AG09309 (cell line): ENCODE results near the gene HES6.
A peak's percentile ranks its signal among the peaks of the same experiment; 100 is the strongest.

Source experiments
- DNase-seq: peaks from one replicate; pipeline ENCODE4 v3.0.0-alpha.2; 2010; ENCODE audit warnings: low read depth
- H3K4me3 ChIP-seq: 2 replicates; pipeline ENCODE4 v1.5.1; 2011; ENCODE audit warnings: mild to moderate bottlenecking, low read depth, low read length, moderate library complexity; ENCODE audit not compliant: control insufficient read depth
- CTCF ChIP-seq: IDR thresholded peaks from 2 replicates; pipeline ENCODE4 v1.5.1; 2011; ENCODE audit warnings: mild to moderate bottlenecking, low read depth, low read length, inconsistent platforms; ENCODE audit not compliant: insufficient read depth, control insufficient read depth; ENCODE audit errors: missing control alignments

The HES6 gene

DNA sequence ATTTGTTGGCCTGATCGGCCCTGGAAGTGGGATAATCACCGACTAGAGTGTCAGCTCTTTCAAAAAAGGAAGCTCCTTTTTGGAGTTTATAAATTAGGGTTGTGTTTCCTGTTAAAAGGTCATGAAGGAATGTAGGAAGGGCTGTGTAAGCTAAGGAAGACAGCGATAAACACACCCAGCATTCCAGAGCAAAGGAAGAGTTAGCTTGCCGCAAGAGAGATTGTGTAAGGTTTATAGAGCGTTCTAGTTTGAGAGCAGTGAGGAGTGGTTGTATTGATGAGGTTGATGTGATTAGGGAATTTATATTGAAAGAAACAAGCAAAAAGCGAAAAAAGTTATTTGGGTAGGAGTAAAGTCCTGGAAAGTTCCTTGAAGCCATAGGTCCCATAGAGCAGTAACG is 32.8 kb downstream of the HES6 start:
- DNase-seq: no peak
- no peak overlapping the region for H3K4me3 ChIP-seq
- no peak for TF ChIP-seq CTCF

DNA sequence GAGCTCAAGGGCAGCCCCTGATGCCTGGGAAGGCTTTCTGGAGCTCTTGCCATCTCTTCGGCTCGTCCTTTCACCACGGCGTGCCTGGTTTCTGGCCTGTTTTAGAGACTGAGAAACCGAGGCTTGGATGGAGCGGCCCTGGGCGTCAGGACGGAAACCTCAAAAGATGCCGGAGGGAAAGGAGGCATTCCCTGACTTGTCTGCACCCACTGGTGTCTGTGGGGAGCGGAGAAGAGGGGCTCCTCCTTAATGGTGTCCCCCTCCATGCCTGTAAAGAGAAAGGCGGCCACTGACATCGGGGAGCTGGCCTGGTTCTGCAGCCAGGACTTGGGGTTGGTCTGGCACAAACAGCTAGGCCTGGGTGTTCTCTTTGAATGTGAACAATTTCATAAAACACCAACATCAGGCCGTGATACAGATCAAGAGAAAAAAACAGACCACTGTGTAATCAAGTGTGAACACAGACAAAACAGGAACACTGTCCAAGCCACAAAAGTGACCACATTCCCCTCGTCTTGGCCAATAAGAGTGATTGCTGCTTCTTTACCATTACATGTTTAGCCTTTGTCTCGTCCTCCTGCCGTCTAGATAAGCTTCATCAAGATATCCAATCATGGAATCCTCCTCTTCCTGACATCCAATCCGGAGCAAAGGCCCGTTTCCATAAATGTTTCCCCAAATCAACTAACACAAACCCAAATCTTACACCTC is 35.7 kb downstream of the HES6 start:
- no peak for DNase-seq
- H3K4me3 ChIP-seq: peak overlapping the region; percentile 17
- TF ChIP-seq CTCF: no peak

DNA sequence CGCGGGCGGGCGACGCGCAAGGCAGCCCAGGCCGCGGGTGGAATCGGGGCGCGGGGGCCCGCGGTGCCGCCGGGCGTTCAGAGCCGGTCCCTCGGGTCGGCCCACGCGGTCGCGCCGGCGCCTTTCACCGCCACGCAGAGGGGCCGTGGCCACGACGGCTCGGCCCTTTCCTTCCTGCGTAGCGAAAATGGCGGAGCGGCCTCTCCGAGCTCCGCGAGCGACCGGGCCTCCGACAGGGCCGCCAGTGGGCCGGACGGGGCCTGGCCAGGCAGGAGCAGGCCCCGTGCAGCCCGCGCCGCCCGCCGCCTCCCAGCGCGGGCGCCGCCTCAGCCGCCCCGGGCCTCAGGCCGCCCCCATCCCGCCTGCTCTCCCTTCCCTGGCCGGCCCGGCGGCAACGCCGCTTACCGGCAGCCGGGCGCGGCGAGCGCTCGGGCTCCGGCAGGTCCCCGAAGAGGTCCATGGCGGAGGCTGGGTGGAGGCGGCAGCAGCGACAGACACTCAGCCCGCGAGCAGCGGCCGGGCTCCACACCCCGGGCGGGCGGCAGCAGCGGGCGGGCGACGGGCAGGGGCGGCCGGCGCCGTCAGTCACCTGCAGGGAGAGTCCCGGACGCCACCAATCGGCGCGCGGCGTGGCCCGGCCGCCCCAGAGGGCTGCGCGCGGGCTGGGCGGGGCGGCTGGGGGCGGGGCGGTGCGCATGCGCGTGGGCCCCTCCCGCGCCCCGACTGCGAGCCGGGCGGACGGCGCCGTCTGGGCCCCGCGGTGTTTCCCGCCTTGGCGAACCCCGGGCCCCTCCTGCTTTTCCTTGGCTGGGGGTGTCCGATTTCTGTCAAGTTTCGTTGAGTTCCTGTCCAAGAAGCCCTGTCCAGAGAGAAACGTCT is 36.5 kb downstream of the HES6 start, which contains the start of gene ILKAP:
Gene ILKAP (minus strand): TSS at position 602 of the 879 bp plus-strand sequence. CDS start 142 bp downstream, at position 460.
- DNase-seq: peak; percentile 23
- no peak for TF ChIP-seq CTCF
- H3K4me3 ChIP-seq: peak within 1 kb of the TSS; percentile 74

DNA sequence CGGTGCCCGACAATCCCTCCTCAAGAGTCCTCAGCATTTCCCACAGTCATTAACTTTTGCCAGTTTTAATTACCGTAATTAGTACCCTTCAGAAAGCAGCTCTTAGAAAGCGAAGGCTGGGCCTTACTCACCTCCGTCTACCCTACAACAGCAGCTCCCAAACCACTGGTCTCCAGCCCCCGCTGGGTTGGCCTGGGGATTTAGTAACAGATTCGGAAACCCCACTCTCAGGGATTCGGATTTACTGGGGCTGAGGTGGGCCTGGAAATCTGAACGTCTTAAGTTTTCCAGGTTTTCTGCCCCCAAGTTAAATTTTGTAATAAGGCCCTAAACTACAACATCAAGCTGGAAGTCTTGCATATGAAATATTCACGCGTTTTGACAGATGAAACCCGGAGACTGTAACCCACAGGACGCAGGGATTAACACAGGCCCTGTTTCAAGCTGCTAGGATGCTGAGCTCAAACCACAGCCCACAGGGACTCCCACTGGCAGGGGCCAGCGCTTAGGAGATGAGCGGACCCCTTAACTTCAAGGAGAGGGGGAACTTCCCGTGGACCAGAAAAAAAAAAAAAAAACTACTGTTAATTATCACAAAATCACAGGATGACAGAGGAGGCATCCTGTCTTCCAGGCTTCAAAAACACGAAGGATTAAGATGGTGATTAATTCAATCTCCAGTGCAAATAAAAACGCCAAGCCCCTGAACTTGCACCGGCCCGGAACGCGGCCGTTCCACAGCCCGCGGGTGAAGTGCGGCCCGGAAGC is 37.3 kb downstream of the HES6 start:
- no peak for TF ChIP-seq CTCF
- peak overlapping the region; percentile 74 for H3K4me3 ChIP-seq
- no peak for DNase-seq

- H3K4me3 ChIP-seq: no peak overlapping the region
- no peak for DNase-seq
Measured at GRCh38 chr2:238190445-238190844, 49.4 kb downstream of the HES6 start.

More at GRCh38 chr2:238190445-238190844, 49.4 kb downstream of the HES6 start:
- no peak for TF ChIP-seq CTCF
